HG02840 (cell line): ENCODE data around the gene RBKS.
"Not testable (repeated sequence)": the region's sequence is repeated elsewhere in the genome, so short reads cannot be mapped to it uniquely, and the experiment has no call there.

Experiments
- ATAC-seq: cut with Tn5 transposase; IDR thresholded peaks from one replicate; pipeline ENCODE4 v1.9.1; 2021; ENCODE audit warnings: mild to moderate bottlenecking, moderate library complexity, moderate number of reproducible peaks; ENCODE audit not compliant: unreplicated experiment, low FRiP score

RBKS gene

GRCh38 chr2:27771548-27772335 is 118.4 kb downstream of the RBKS start, which contains the start of gene MRPL33:
Gene MRPL33, plus strand, starts transcription at chr2:27771719. Its CDS starts 59 bp downstream, at chr2:27771778.
- ATAC-seq: peak; percentile 94

- ATAC-seq: peak; percentile 15
Observed at GRCh38 chr2:27771202-27771547, 119.0 kb downstream of the RBKS start.

GRCh38 chr2:27766287-27766661 is 123.9 kb downstream of the RBKS start:
- no peak for ATAC-seq

GRCh38 chr2:27765621-27766286 is 124.4 kb downstream of the RBKS start:
- ATAC-seq: no peak

- ATAC-seq: not testable (repeated sequence)
Observed at GRCh38 chr2:27764526-27764925, 125.7 kb downstream of the RBKS start.

- no peak for ATAC-seq
Observed at GRCh38 chr2:27763907-27764267, 126.3 kb downstream of the RBKS start.

- no peak for ATAC-seq
Observed at GRCh38 chr2:27762951-27763906, 127.0 kb downstream of the RBKS start.

- ATAC-seq: no peak
Observed at GRCh38 chr2:27756544-27757498, 133.4 kb downstream of the RBKS start.

GRCh38 chr2:27756091-27756490 is 134.1 kb downstream of the RBKS start:
- ATAC-seq: no peak

GRCh38 chr2:27754831-27755230 is 135.4 kb downstream of the RBKS start:
- no peak for ATAC-seq

- no peak for ATAC-seq
Observed at GRCh38 chr2:27754138-27754588, 136.0 kb downstream of the RBKS start.

GRCh38 chr2:27752551-27753237 is 137.5 kb downstream of the RBKS start:
- no peak for ATAC-seq

GRCh38 chr2:27751377-27751776 is 138.8 kb downstream of the RBKS start:
- no peak for ATAC-seq

GRCh38 chr2:27748803-27749554 is 141.2 kb downstream of the RBKS start:
- ATAC-seq: not testable (repeated sequence)

- ATAC-seq: no peak
Observed at GRCh38 chr2:27747827-27748352, 142.3 kb downstream of the RBKS start.

- ATAC-seq: no peak
Observed at GRCh38 chr2:27746325-27746724, 143.9 kb downstream of the RBKS start.

- ATAC-seq: not testable (repeated sequence)
Observed at GRCh38 chr2:27745494-27745893, 144.7 kb downstream of the RBKS start.

- ATAC-seq: no peak
Observed at GRCh38 chr2:27742571-27742970, 147.6 kb downstream of the RBKS start.
